D721Med (cell line): Measurements from ENCODE around the gene RAI1.

Experiments used
- DNase-seq: peaks from one replicate; pipeline ENCODE4 v3.0.0; 2011; ENCODE audit warnings: low spot score; ENCODE audit not compliant: insufficient read length
- FAIRE-seq: peaks from 2 replicates; lab custom pipeline; 2011; peaks lifted over from hg19 to GRCh38; lab: Jason Lieb, UNC
- TF ChIP-seq, protein P1 (sequence below): IDR thresholded peaks from 2 replicates; pipeline ENCODE4 v1.5.1; 2012; ENCODE audit warnings: mild to moderate bottlenecking, control low read depth; ENCODE audit not compliant: insufficient read depth; ENCODE audit errors: missing control alignments

The RAI1 gene

DNA sequence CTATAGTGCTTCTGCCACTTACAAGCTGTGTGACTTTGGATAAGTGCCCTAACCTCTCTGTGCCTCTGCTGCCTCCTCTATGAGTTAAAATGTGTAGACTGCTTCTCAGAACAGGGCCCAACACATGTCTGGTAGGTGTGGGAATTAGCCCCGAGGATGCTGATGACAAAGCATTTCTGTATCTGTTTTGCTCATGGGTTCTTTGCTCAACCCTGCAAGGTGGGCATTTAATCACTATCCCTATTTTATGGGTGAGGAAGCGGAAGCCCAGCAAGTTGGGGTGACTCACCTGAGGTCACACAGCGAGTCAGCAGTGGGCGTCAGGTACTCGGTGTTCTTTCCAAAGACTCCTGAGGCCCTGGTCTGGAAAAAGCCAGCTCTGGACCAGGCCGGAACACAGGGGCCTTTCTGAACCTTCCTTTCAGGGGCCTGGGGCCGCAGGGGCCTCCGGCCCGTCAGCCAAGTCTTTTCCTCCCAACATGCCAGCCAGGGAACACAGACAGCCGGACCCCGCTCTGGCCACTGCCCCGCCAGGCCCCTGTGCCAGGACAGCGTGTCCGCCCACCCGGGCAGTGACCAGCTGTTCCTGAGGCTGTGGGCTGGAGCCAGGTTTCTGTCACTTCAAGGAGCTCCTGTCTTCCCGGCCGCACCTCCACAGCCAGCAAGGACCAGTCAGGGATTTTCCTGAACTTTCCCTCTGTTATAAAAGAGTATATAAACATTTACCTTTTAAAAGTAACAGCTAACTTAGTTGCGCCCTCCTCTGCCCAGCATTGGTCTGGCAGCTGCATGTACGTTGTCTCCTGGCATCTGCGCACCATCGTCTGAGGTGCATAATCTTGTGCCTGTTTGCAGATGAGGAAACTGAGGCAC, 93.0 kb downstream of the RAI1 start:
- FAIRE-seq (no peak), DNase-seq (no peak)
- TF ChIP-seq, protein P1, sequence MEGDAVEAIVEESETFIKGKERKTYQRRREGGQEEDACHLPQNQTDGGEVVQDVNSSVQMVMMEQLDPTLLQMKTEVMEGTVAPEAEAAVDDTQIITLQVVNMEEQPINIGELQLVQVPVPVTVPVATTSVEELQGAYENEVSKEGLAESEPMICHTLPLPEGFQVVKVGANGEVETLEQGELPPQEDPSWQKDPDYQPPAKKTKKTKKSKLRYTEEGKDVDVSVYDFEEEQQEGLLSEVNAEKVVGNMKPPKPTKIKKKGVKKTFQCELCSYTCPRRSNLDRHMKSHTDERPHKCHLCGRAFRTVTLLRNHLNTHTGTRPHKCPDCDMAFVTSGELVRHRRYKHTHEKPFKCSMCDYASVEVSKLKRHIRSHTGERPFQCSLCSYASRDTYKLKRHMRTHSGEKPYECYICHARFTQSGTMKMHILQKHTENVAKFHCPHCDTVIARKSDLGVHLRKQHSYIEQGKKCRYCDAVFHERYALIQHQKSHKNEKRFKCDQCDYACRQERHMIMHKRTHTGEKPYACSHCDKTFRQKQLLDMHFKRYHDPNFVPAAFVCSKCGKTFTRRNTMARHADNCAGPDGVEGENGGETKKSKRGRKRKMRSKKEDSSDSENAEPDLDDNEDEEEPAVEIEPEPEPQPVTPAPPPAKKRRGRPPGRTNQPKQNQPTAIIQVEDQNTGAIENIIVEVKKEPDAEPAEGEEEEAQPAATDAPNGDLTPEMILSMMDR = no peak

DNA sequence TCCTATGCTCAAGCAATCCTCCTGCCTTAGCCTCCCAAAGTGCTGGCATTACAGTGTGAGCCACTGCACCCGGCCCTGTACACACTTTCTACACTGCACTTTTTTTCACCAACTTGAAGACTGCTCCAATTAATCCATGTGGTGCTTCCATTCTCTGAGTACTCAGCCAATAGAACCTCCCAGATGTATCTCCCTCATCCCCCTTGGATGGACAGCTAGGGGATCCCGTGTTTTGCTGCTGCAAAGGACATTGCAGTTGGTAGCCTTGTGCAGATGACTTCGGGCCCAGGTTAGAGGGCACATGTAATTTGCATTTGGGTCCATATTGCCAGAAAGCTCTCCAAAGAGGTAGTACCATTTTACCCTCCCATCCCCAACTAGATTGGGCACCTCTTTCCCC, 95.6 kb downstream of the RAI1 start:
- DNase-seq (no peak), FAIRE-seq (no peak)
- TF ChIP-seq, protein P1 = no peak

DNA sequence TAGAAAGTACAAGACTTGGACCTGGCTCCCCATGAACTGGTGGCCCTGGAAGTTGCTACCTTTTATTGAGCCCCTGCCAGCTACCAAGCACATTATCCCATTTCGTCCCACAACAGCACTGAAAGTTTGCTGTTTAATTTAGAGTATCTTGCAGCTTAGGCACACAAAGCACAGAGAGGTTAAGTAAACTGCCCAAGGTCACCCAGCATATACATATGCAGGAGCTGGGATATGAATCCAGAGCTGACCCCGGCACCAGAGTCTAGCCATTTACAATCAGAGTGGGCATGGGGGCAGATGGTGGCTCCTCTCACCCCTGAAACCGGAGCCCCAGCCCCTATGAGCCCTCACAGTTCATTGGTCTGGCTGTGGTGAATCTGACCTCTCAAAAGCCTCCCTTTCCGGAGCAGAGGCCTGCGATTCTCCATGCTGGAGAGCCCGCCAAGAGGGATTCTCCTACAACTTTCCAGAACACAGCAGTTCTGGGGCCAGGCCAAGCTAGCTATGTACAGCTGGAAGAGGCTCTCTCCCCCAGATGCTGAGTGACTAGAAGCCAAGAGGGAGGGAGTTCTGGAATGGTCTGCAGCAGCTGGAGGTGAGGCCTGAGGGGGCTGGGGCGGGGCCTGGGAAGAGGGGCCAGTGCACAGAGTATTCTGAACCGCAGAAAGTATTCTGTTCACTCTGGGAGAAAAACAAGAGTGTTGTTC, 97.2 kb downstream of the RAI1 start:
- FAIRE-seq = no peak
- DNase-seq = no peak
- TF ChIP-seq, protein P1 = no peak

DNA sequence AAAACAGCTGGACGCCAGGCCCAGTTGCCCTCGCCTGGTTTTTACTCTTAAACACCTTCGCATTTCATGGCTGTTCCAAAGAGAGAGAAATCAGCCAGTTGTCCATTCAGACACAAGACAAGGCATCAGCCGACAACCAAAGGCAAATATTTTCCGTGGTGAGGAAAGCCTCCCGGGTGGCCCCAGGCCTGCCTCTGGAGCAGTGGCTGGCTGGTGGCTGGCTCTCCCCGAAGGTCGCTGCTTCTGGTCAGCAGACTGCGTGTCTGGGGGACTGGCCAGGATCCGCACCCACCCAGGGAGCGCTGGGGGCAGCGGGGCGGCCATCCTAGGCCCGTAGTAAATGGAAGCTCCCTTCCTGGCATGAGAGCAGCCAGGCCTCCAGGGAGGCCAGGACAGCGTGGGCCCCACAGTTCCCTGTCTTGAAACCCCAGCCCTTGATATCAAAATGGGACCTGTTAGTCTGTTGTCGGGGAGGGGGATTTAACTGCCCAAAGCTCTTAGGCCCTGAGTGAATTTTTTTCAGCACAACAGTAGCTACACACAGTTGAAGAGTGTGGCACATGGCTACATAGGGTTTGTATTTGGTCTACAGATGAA, 97.9 kb downstream of the RAI1 start:
- DNase-seq (no peak), FAIRE-seq (no peak)
- TF ChIP-seq, protein P1 = no peak

DNA sequence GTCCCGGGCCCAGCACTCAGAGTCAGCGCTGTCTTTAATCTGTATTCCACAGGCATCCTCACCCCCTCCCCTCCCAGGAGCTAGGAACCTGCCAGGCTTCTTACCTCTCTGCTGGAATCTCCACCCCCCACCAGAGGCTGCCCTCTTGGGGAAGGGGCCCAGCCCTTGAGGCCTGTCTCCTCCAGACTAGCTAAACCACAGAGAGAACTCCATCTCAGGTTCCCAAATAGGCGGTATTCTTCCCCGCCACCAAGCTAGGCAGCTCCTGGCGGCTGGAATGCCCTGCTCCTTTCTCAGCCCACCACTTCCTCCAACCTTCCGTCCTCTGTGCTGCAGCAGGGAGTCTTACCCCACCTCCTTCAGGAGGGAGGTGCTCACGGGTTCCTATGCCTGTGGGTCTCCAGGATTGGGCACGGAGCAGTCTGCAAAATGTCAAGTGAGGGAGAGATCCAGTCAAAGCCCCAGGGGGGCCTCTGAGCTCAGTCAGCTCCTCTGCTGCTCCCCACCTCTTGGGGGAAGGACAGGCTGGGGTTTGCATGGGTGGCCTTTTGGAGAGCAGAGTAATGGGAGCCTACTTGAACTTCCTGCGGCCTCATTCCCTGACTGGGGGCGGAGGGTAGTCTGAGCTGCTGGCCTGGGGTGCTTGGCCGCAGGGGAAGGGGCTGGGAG, 99.8 kb downstream of the RAI1 start:
- TF ChIP-seq, protein P1 = no peak
- FAIRE-seq = no peak
- DNase-seq = no peak

DNA sequence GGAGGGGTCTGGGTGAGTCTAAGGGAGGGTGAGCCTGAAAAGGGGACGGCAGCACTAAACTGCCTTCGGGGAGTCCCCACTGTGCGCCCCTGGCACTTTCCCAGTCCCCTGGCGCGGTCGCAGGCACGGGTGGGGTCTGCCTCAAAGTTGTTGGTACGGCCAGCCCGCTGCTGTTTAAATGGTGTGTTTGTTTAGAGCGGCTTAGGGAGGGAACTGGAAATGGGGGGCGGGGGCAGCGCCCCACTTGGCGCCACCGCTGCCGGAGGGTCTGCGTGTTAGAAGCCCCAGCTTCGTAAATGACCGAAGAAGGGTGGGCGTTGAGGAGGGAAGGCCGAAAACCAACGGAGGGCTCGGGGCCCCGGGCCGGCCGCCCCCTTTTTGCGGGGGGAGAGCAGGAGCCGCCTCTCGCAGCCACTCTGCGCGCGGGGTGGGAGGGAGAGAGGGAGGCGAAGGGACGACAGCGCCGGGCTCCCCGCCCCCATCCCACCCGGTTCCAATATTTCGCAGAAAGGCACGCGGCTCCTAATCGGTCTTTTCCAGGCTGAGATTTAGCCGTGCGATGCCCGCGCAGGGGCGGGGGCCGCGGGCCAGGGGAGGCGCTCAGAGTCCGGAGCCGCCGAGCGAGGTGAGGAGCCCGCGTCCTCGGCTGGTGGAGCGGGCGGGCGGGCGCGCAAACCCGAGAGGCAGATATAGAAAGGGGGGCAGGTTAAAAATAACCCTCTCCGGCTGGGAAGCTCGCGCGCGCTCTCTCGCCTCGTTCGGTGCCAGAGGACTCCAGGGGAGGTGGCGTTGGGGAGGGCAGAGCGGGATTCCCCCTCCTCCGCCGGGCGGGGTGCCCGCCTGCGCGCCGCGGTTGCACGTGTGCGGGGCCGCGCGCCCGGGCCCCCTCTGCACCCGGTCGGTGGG, 100.6 kb downstream of the RAI1 start:
- DNase-seq (no peak), FAIRE-seq (no peak)
- TF ChIP-seq, protein P1 = no peak
